C1 segment of cervical spinal cord (tissue), 14 donors: Measurements from ENCODE around the gene PARP1.
"Not testable (repeated sequence)": the region's sequence is repeated elsewhere in the genome, so short reads cannot be mapped to it uniquely, and the experiment has no call there.

Experiments used
- DNase-seq, 14 donors: peaks; one replicate each; lab custom pipeline; 2025; lab: John Stamatoyannopoulos, UW

The PARP1 gene

DNA sequence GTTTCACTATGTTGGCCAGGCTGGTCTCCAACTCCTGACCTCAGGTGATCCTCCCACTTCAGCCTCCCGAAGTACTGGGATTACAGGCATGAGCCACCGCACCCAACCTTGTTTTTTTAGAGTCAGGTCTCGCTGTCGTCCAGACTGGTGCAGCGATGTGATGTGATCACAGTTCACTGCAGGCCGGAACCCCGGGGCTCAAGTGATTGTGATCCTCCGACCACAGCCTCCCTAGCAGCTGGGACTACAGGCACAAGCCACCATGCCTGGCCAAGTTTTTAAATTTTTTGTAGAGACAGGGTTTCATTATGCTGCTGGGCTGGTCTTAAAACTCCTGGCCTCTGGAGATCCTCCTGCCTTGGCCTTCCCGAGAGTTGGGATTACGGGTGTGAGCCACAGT, 52.9 kb downstream of the PARP1 start:
- no peak for DNase-seq

DNA sequence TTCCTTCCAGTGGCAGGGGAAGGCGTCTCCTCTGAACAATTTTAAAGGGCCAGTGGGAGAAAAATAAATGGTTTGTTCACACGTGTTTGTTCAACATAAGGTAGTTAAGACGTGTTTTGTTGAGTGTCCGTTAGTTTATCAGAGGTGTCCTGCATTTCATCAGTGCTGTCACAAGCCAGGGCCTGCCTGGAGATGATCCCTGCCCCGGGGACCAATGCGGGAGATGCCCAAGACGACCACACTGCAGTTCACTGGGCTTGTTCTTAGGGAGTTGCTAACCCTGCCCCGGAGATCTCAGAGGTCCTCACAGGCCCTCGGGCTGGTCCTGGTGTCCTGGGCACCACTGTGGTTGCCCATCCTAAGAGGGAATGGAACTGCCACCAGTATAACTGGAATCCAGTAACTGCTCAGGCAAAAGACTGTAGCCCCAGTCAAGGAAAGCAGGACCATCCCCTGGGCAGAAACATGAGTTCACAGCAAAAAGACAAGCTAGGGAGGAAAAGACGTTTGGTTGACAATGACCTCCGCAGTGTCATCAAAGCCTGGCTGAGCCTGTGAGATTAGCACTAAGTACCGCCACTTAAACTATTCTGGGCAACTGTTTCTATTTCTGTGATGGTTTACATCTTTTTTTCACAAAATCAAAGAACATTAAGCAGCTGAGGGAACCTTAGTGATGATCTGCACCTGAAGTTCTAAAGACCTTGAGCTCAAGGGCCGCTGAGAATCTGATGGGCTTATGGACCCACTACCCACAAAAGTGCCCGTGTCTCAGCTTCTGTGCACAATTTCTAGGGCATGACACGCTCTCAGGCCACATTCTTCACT, 54.0 kb downstream of the PARP1 start:
- DNase-seq = no peak

DNA sequence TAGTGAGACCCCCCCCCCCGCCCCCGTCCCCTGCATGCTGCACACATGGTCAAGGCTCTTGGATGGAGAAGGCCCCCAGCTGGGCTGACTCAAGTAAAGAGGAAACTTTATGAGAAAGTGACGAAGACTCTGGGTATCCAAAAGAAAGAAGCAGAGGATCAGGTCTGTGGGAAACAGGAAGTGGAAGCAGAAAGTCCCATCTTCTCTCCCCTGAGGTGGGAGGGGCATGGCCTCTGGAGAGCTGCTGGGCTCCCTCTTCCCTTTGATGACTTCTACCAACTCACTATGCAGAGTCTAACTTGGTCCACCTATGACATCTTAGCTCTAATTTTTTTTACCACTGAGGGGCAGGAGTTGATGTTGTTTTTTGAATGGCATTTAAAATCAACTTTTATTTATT, 56.2 kb downstream of the PARP1 start:
- no peak for DNase-seq

- no peak for DNase-seq
Observed at GRCh38 chr1:226350519-226350865, 57.4 kb downstream of the PARP1 start.

- DNase-seq = no peak
Observed at GRCh38 chr1:226349801-226350518, 57.9 kb downstream of the PARP1 start.

DNA sequence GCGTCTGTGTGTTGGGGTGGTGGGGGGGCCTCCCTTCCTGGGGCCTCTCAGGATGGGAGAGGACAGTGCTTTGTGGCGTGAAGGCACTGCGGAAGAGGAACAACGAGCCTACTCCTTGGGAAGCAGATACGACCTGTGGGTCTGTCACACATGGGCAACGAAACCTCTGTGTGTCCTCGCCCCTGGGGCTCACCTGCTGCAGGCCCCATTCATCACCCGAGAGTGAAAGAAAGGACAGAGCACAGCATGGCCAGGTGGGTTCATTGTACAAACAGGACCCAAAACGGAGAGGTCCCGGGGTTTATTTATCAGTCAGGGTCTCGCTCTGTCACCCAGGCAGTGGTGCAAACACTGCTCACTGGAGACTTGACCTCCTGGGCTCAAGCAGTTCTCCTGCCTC, 58.8 kb downstream of the PARP1 start:
- DNase-seq = no peak

GRCh38 chr1:226344441-226345259, 63.2 kb downstream of the PARP1 start:
- DNase-seq = no peak

- DNase-seq = no peak
Observed at GRCh38 chr1:226342656-226343055, 65.2 kb downstream of the PARP1 start.

GRCh38 chr1:226340111-226340510, 67.8 kb downstream of the PARP1 start:
- not testable (repeated sequence) for DNase-seq

GRCh38 chr1:226337276-226337875, 70.5 kb downstream of the PARP1 start:
- DNase-seq = no peak

DNA sequence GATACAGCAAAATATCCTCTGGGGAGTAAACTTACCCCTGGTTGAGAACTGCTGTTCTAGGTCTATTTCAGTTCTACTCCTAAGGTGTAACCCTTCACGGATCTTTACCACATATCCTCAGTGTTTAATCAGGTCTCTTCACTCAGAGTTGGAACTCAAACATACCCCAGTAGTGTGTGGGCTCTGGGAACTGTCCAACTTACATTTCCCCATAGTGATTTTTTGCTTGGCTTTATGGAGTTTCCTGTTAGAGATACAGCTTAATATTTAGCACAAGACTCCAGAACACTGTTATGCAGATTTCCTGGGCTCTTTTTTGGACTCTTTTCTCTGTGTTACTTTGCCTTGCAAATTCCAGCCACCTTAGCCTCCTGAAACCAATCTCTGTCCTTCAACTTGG, 72.2 kb downstream of the PARP1 start:
- no peak for DNase-seq

DNA sequence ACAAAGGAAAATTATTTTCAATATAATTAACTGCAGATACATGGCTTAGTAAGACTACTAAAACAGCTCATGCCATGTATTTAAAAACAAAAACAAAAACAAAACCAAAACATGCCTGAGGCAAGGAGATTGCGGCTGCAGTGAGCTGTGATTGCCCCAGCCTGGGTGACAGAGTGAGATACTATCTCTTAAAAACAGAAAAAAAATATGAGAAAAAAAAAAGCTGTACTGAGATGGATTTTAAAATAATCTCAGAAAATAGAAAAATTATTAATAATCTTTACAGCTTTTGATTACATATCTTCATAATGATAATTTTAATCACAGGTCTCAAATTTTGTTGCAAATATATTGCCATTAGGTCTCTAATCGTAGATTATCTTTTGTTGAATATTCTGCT, 74.9 kb downstream of the PARP1 start:
- DNase-seq = no peak

DNA sequence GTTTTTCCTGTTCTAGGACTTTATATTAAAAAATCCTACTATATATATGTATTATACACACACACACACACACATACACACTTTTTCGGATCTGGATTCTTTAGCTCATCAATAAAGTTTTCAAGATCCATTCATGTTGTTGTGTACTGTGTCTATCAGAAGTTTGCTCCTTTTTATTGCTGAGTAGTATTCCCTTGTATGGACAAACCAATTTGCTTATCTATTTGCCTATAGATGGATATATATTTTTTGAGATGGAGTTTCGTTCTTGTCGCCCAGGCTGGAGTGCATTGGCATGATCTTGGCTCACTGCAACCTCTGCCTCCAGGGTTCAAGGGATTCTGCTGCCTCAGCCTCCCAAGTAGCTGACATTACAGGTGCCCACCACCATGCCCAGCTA, 78.7 kb downstream of the PARP1 start:
- DNase-seq = no peak

DNA sequence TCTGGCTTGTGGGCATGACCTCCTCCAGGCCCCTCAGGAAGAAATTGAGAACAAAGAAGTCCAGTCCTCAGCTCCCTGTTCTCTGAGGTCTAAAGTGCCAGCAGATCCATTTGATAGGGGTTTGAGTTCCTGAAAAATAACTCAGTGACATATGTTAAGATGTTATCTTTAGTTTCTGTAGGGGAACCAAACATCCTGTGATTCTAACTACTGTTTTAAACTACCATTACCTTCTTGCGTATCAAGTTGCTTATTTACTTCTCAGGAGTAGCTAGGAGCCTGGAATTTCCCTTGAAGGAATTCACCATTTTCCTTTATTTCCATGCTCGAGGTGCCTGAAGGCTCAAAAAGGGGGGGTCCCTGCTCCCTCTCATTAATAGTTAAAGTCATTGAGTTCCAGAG, 80.1 kb downstream of the PARP1 start:
- DNase-seq = no peak

- no peak for DNase-seq
Observed at GRCh38 chr1:226325178-226325577, 82.7 kb downstream of the PARP1 start.

- DNase-seq = no peak
Observed at GRCh38 chr1:226324479-226324878, 83.4 kb downstream of the PARP1 start.

DNA sequence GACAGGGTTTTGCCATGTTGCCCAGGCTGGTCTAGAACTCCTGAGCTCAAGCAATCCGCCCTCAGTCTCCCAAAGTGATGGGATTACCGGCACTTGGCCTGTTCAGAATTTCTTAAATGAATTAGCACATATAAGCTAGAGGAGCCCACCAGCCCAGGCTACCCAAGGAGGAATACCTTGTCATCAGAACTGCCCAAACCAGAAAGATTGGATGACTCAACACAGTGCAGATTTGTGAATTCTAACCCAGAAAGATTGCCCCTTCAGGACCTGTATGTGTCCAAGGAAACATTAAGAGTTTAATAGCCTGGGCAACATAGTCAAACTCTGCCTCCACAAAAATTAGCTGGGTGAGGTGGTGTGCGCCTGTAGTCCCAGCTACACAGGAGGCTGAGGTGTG, 84.9 kb downstream of the PARP1 start:
- no peak for DNase-seq

- DNase-seq = no peak
Observed at GRCh38 chr1:226320930-226321329, 87.0 kb downstream of the PARP1 start.

GRCh38 chr1:226318471-226318870, 89.4 kb downstream of the PARP1 start:
- no peak for DNase-seq

GRCh38 chr1:226314055-226314454, 93.8 kb downstream of the PARP1 start:
- no peak for DNase-seq

GRCh38 chr1:226312065-226312464, 95.8 kb downstream of the PARP1 start:
- no peak for DNase-seq

DNA sequence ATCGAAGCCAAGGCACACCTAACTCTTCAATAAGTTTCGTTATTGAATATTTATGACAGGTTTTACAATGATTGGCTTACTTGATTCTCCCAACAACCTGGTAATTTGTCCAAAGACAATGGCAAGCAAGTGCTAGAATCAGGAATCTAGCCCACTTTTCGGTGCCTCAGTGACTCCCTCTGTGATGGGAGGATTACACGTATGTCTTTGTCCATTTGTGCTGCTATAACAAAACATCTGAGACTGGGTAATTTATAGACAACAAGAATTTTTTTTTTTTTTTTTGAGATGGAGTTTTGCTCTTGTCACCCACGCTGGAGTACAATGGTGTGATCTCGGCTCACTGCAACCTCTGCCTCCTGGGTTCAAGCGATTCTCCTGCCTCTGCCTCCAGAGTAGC, 96.5 kb downstream of the PARP1 start:
- DNase-seq = no peak
